BJ (cell line): ENCODE data around the gene LDLRAD2. TPM values are rescaled to one million over a fixed set of nuclear protein-coding genes. Genes with fewer than 3 reads are reported as not detected.

Experiments
- CTCF ChIA-PET: fragments of 350-600 bp; formaldehyde crosslinking; extraction: SDS; loops from one replicate; lab custom pipeline; 2021; ENCODE audit warnings: antibody characterized with exemption, inconsistent platforms; lab: Yijun Ruan, JAX
- POLR2A ChIA-PET: fragments of 300-600 bp; sonication (Branson Sonifier 250); formaldehyde crosslinking; extraction: SDS; loops from one replicate; lab custom pipeline; 2021; ENCODE audit warnings: antibody characterized with exemption; lab: Charles Lee
- DNase-seq: peaks from one replicate; pipeline ENCODE4 v3.0.0-alpha.2; 2011; ENCODE audit warnings: low read depth
- H3K27me3 ChIP-seq: 2 replicates; pipeline ENCODE4 v1.6.0; 2011; ENCODE audit warnings: low read length; ENCODE audit not compliant: control insufficient read depth, insufficient read depth
- H3K36me3 ChIP-seq: 2 replicates; pipeline ENCODE4 v1.5.1; 2011; ENCODE audit warnings: low read length; ENCODE audit not compliant: control insufficient read depth, insufficient read depth
- H3K4me3 ChIP-seq: 2 replicates; pipeline ENCODE4 v1.5.1; 2011; ENCODE audit warnings: low read depth, mild to moderate bottlenecking, control low read depth, low read length
- polyA plus RNA-seq: library from polyadenylated mRNA; depleted of rRNA; stranded (reverse); fragments of >200 nt; gene quantifications from 2 replicates; pipeline ENCODE4 v1.2.3, GENCODE V29; 2011
- TF ChIP-seq, protein P1 (sequence below): IDR thresholded peaks from 2 replicates; pipeline ENCODE4 v1.5.1; 2011; ENCODE audit warnings: low read depth, mild to moderate bottlenecking, control low read depth, inconsistent platforms, low read length, moderate library complexity; ENCODE audit not compliant: insufficient read depth

The LDLRAD2 gene
- polyA plus RNA-seq, 1 experiment: not detected

GRCh38 chr1:21855257-21856096 is 43.4 kb downstream of the LDLRAD2 start:
- ChIA-PET CTCF (interaction anchor here (0.5 kb wide), 1 partner anchor 124 kb away, joined by 3 read pairs; no protein-coding TSS in a partner anchor), POLR2A (no interaction called here)
- TF ChIP-seq, protein P1, sequence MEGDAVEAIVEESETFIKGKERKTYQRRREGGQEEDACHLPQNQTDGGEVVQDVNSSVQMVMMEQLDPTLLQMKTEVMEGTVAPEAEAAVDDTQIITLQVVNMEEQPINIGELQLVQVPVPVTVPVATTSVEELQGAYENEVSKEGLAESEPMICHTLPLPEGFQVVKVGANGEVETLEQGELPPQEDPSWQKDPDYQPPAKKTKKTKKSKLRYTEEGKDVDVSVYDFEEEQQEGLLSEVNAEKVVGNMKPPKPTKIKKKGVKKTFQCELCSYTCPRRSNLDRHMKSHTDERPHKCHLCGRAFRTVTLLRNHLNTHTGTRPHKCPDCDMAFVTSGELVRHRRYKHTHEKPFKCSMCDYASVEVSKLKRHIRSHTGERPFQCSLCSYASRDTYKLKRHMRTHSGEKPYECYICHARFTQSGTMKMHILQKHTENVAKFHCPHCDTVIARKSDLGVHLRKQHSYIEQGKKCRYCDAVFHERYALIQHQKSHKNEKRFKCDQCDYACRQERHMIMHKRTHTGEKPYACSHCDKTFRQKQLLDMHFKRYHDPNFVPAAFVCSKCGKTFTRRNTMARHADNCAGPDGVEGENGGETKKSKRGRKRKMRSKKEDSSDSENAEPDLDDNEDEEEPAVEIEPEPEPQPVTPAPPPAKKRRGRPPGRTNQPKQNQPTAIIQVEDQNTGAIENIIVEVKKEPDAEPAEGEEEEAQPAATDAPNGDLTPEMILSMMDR: no peak
- Histone ChIP-seq H3K36me3 (peaks cover 62% of the 10 kb centered on the region), H3K4me3 (no peak overlapping the region), H3K27me3 (no peaks in the 10 kb centered on the region)
- DNase-seq: no peak

DNA sequence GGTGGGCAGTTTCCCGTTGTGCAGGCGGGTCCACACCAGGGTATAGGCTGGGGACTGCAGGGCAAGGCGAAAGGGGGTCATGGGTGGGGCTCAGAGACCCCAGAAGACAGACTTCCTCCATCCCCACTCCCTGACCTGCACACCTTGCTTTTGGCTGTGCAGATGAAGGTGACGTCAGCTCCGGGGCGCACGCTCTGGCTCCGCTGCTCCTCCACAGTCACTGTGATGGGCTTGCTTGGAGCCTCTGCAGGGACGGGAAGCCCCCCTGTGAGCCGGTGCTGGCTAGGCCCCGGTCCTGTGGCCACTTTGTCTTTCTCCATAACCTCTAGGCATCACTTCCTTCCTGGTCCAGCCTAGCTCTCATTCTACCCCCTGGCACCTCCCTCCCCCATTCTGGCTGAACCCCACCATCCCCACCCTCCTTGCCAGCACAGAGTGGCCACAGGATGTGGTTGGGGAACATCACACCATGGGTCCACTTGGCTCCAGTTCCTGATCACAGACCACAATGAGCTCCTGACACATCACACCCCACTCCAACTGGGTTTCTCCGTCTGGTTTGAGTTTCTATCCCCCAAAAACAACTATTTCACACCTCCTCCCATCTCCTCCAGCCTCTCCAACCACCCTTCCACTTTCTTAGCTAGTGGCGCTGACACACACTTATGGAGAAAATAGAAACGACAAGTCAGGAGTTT is 45.2 kb downstream of the LDLRAD2 start:
- no peaks in the 10 kb centered on the region for H3K27me3 ChIP-seq
- H3K36me3 ChIP-seq: peaks cover 64% of the 10 kb centered on the region
- H3K4me3 ChIP-seq: no peak overlapping the region
- no peak for DNase-seq
- ChIA-PET POLR2A (no interaction called here), CTCF (interaction anchor here (0.6 to 0.9 kb wide), 2 partner anchors 10 to 108 kb away, joined by 3 to 4 read pairs; no protein-coding TSS in a partner anchor)
- TF ChIP-seq, protein P1: no peak

GRCh38 chr1:21857840-21858670 is 46.0 kb downstream of the LDLRAD2 start:
- H3K4me3 ChIP-seq: no peak overlapping the region
- ChIA-PET CTCF (interaction anchor here (0.6 to 1.3 kb wide), 3 partner anchors 9 to 108 kb away, joined by 3 to 5 read pairs (median 4); no protein-coding TSS in a partner anchor), POLR2A (no interaction called here)
- no peak for DNase-seq
- peaks cover 58% of the 10 kb centered on the region for H3K36me3 ChIP-seq
- TF ChIP-seq, protein P1: no peak
- no peaks in the 10 kb centered on the region for H3K27me3 ChIP-seq

- H3K27me3 ChIP-seq: no peaks in the 10 kb centered on the region
- DNase-seq: no peak
- TF ChIP-seq, protein P1: no peak
- H3K36me3 ChIP-seq: peaks cover 54% of the 10 kb centered on the region
- H3K4me3 ChIP-seq: no peak overlapping the region
- POLR2A ChIA-PET: no interaction called here
- CTCF ChIA-PET: interaction anchor here (1.3 kb wide), 1 partner anchor 9 kb away, joined by 5 read pairs; no protein-coding TSS in a partner anchor
Observed at GRCh38 chr1:21859669-21860179, 47.7 kb downstream of the LDLRAD2 start.
